ENCODE results near the gene SIGLEC14.
A peak's percentile ranks its signal among the peaks of the same experiment; 100 is the strongest.

DNA sequence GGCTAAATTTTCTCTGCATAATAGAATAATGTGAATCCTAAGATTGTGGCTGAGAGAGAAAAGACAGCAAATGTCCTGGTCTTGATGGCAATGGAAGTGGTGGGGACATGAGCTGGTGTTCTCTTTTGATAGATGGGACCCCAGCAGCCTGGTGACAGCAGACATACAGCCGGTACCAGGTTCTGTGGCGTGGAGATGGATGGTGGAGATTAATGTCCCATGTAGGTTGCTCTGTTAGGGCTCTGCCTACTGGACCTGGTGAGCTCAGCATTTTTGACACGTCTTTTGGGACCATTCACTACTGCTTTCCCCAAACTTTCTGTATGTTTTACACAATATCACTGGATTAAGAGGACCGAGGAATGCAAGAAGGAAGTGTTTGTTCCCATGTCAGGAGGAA is 8.2 kb upstream of the SIGLEC14 start:
- TF ChIP-seq, protein P1, sequence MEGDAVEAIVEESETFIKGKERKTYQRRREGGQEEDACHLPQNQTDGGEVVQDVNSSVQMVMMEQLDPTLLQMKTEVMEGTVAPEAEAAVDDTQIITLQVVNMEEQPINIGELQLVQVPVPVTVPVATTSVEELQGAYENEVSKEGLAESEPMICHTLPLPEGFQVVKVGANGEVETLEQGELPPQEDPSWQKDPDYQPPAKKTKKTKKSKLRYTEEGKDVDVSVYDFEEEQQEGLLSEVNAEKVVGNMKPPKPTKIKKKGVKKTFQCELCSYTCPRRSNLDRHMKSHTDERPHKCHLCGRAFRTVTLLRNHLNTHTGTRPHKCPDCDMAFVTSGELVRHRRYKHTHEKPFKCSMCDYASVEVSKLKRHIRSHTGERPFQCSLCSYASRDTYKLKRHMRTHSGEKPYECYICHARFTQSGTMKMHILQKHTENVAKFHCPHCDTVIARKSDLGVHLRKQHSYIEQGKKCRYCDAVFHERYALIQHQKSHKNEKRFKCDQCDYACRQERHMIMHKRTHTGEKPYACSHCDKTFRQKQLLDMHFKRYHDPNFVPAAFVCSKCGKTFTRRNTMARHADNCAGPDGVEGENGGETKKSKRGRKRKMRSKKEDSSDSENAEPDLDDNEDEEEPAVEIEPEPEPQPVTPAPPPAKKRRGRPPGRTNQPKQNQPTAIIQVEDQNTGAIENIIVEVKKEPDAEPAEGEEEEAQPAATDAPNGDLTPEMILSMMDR (IDR thresholded peaks at IDR 0.05 in 8 of 11, conservative IDR thresholded peaks at IDR 0.05 in 3 of 11) = peak in 1 of 11 experiments; percentile 6
- TF ChIP-seq POLR2AphosphoS5 (IDR thresholded peaks at IDR 0.05) = no peak

All from spleen (tissue), 7 donors.